Trophoblast cell (in vitro differentiated cells and primary cell): Measurements from ENCODE around the gene IGFBP6.
A peak's percentile ranks its signal among the peaks of the same experiment; 100 is the strongest.

Source experiments
- DNase-seq, 2 donors: peaks; one replicate each; pipeline ENCODE4 v3.0.0-alpha.2; 2016
- H2AFZ ChIP-seq: 2 replicates; pipeline ENCODE4 v1.6.1; 2013; ENCODE audit warnings: low read length, moderate library complexity, mild to moderate bottlenecking; ENCODE audit not compliant: insufficient read depth, poor library complexity
- H2AK5ac ChIP-seq: 2 replicates; pipeline ENCODE4 v1.6.1; 2013; ENCODE audit warnings: mild to moderate bottlenecking, low read length
- H2BK120ac ChIP-seq: 2 replicates; pipeline ENCODE4 v1.6.1; 2013; ENCODE audit warnings: low read length, mild to moderate bottlenecking, moderate library complexity; ENCODE audit not compliant: insufficient read depth, poor library complexity
- H2BK12ac ChIP-seq: 2 replicates; pipeline ENCODE4 v1.6.1; 2013; ENCODE audit warnings: mild to moderate bottlenecking, low read length, moderate library complexity
- H2BK5ac ChIP-seq: 2 replicates; pipeline ENCODE4 v1.6.1; 2013; ENCODE audit warnings: low read length, low read depth, moderate library complexity, mild to moderate bottlenecking; ENCODE audit not compliant: poor library complexity
- H3K14ac ChIP-seq: 2 replicates; pipeline ENCODE4 v1.6.1; 2013; ENCODE audit warnings: mild to moderate bottlenecking, low read length
- H3K18ac ChIP-seq: 2 replicates; pipeline ENCODE4 v1.6.1; 2013; ENCODE audit warnings: mild to moderate bottlenecking, low read length
- H3K23ac ChIP-seq: 2 replicates; pipeline ENCODE4 v1.6.1; 2013; ENCODE audit warnings: low read length
- H3K27ac ChIP-seq: 2 replicates; pipeline ENCODE4 v1.5.1; 2013; ENCODE audit warnings: low read depth, mild to moderate bottlenecking, inconsistent platforms, low read length, moderate library complexity
- H3K27me3 ChIP-seq: 2 replicates; pipeline ENCODE4 v1.6.1; 2013; ENCODE audit warnings: inconsistent platforms, mild to moderate bottlenecking, low read length, moderate library complexity; ENCODE audit not compliant: insufficient read depth
- H3K36me3 ChIP-seq, 2 experiments: 1 replicate in 1 of 2; 2 replicates in 1 of 2; pipeline ENCODE4 v1.6.1; 2013; ENCODE audit warnings: low read length in 2 of 2, mild to moderate bottlenecking in 2 of 2, moderate library complexity in 1 of 2; ENCODE audit not compliant: insufficient read depth in 2 of 2, control insufficient read depth in 1 of 2
- H3K4ac ChIP-seq: 2 replicates; pipeline ENCODE4 v1.6.1; 2013; ENCODE audit warnings: low read depth, mild to moderate bottlenecking, low read length, moderate library complexity
- H3K4me1 ChIP-seq, 2 experiments: 1 replicate in 1 of 2; 2 replicates in 1 of 2; pipeline ENCODE4 v1.6.1; 2013; ENCODE audit warnings: low read length in 2 of 2, mild to moderate bottlenecking in 2 of 2, moderate library complexity in 1 of 2; ENCODE audit not compliant: insufficient read depth in 2 of 2, control insufficient read depth in 1 of 2
- H3K4me2 ChIP-seq: 2 replicates; pipeline ENCODE4 v1.6.1; 2013; ENCODE audit warnings: inconsistent platforms, mild to moderate bottlenecking, low read length, moderate library complexity
- H3K4me3 ChIP-seq: 2 replicates; pipeline ENCODE4 v1.5.1; 2013; ENCODE audit warnings: mild to moderate bottlenecking, low read depth, low read length, inconsistent platforms
- H3K79me1 ChIP-seq: one replicate; pipeline ENCODE4 v1.6.1; 2013; ENCODE audit warnings: low read length
- H3K79me2 ChIP-seq: 2 replicates; pipeline ENCODE4 v1.6.1; 2013; ENCODE audit warnings: low read length, mild to moderate bottlenecking; ENCODE audit not compliant: control insufficient read depth, insufficient read depth, poor library complexity
- H3K9ac ChIP-seq: 2 replicates; pipeline ENCODE4 v1.6.1; 2013; ENCODE audit warnings: mild to moderate bottlenecking, low read length
- H3K9me3 ChIP-seq: 2 replicates; pipeline ENCODE4 v1.6.1; 2013; ENCODE audit warnings: low read depth, mild to moderate bottlenecking, control low read depth, inconsistent platforms, low read length; ENCODE audit not compliant: insufficient read depth
- H4K12ac ChIP-seq: 2 replicates; pipeline ENCODE4 v1.6.1; 2013; ENCODE audit warnings: low read depth, mild to moderate bottlenecking, low read length, moderate library complexity
- H4K8ac ChIP-seq: 2 replicates; pipeline ENCODE4 v1.6.1; 2013; ENCODE audit warnings: low read depth, mild to moderate bottlenecking, low read length, moderate library complexity
- H4K91ac ChIP-seq: one replicate; pipeline ENCODE4 v1.6.1; 2013; ENCODE audit warnings: low read depth, mild to moderate bottlenecking, low read length, moderate library complexity
- WGBS: extraction: QIAGEN DNeasy Blood & Tissue Kit; methylation state at CpG from one replicate; pipeline ENCODE4 v1.1.7; 2013; ENCODE audit warnings: missing lambda C conversion rate; ENCODE audit not compliant: insufficient read length, insufficient coverage; ENCODE audit errors: extremely low coverage; 5-methylcytosine and 5-hydroxymethylcytosine counted together

The IGFBP6 gene

GRCh38 chr12:53098354-53098981 is 1.0 kb downstream of the IGFBP6 start:
- no peak overlapping the region for H4K91ac ChIP-seq
- H3K27me3 ChIP-seq: peaks cover 34% of the 10 kb centered on the region
- no peaks in the 10 kb centered on the region for H3K79me1 ChIP-seq
- H2BK120ac ChIP-seq: no peak overlapping the region
- no peak overlapping the region for H2AK5ac ChIP-seq
- H3K18ac ChIP-seq: no peak overlapping the region
- no peak overlapping the region for H3K14ac ChIP-seq
- H3K4me2 ChIP-seq: peak overlapping the region; percentile 69
- H2BK12ac ChIP-seq: no peak overlapping the region
- H4K12ac ChIP-seq: no peak overlapping the region
- no peak overlapping the region for H4K8ac ChIP-seq
- H3K4me3 ChIP-seq: no peak overlapping the region
- peaks cover 7% of the 10 kb centered on the region for H3K9me3 ChIP-seq
- H2AFZ ChIP-seq: no peak overlapping the region
- H3K9ac ChIP-seq: no peak overlapping the region
- no peak overlapping the region for H3K27ac ChIP-seq
- no peaks in the 10 kb centered on the region for H3K36me3 ChIP-seq
- no peak overlapping the region for H3K23ac ChIP-seq
- no peaks in the 10 kb centered on the region for H3K79me2 ChIP-seq
- DNase-seq: no peak
- no CpG with 5 or more reads among the region's 13 CpGs for WGBS
- peaks cover 3 to 12% of the 10 kb centered on the region in 2 experiments for H3K4me1 ChIP-seq
- no peak overlapping the region for H3K4ac ChIP-seq
- no peak overlapping the region for H2BK5ac ChIP-seq

- H3K4me2 ChIP-seq: no peak overlapping the region
- H2BK120ac ChIP-seq: no peak overlapping the region
- peaks cover 7% of the 10 kb centered on the region for H3K9me3 ChIP-seq
- H3K14ac ChIP-seq: no peak overlapping the region
- H3K4me3 ChIP-seq: no peak overlapping the region
- no peak overlapping the region for H3K4ac ChIP-seq
- H2AFZ ChIP-seq: no peak overlapping the region
- no peak overlapping the region for H2AK5ac ChIP-seq
- H3K36me3 ChIP-seq: no peaks in the 10 kb centered on the region
- WGBS: no CpG with 5 or more reads among the region's 6 CpGs
- no peaks in the 10 kb centered on the region for H3K79me1 ChIP-seq
- H4K12ac ChIP-seq: no peak overlapping the region
- H3K79me2 ChIP-seq: no peaks in the 10 kb centered on the region
- peaks cover 3 to 12% of the 10 kb centered on the region in 2 experiments for H3K4me1 ChIP-seq
- no peak overlapping the region for H4K8ac ChIP-seq
- no peak overlapping the region for H4K91ac ChIP-seq
- no peak overlapping the region for H3K18ac ChIP-seq
- no peak overlapping the region for H2BK5ac ChIP-seq
- H3K9ac ChIP-seq: no peak overlapping the region
- no peak overlapping the region for H2BK12ac ChIP-seq
- H3K27ac ChIP-seq: no peak overlapping the region
- peaks cover 34% of the 10 kb centered on the region for H3K27me3 ChIP-seq
- H3K23ac ChIP-seq: no peak overlapping the region
- peak; percentile 54 to 79 for DNase-seq
These were observed 1.8 kb downstream of the IGFBP6 start for GRCh38 chr12:53099071-53099882.

GRCh38 chr12:53100466-53101151 is 3.1 kb downstream of the IGFBP6 start:
- Histone ChIP-seq H2BK12ac (no peak overlapping the region), H3K36me3 (no peaks in the 10 kb centered on the region), H3K4me1 (peaks cover 3 to 12% of the 10 kb centered on the region in 2 experiments), H3K23ac (no peak overlapping the region), H4K91ac (no peak overlapping the region), H2AK5ac (no peak overlapping the region), H4K12ac (no peak overlapping the region), H3K9me3 (peaks cover 7% of the 10 kb centered on the region), H2AFZ (no peak overlapping the region), H3K9ac (no peak overlapping the region), H2BK120ac (no peak overlapping the region), H3K18ac (no peak overlapping the region), H3K14ac (no peak overlapping the region), H3K27me3 (peaks cover 34% of the 10 kb centered on the region), H3K27ac (no peak overlapping the region), H3K79me1 (no peaks in the 10 kb centered on the region), H2BK5ac (no peak overlapping the region), H3K4me2 (no peak overlapping the region), H3K4ac (no peak overlapping the region), H4K8ac (no peak overlapping the region), H3K4me3 (no peak overlapping the region), H3K79me2 (no peaks in the 10 kb centered on the region)
- no CpG with 5 or more reads among the region's 13 CpGs for WGBS
- no peak for DNase-seq

- no peak overlapping the region for H3K18ac ChIP-seq
- H3K79me2 ChIP-seq: no peaks in the 10 kb centered on the region
- H2AFZ ChIP-seq: no peak overlapping the region
- H3K4me2 ChIP-seq: no peak overlapping the region
- no peaks in the 10 kb centered on the region for H3K36me3 ChIP-seq
- H3K79me1 ChIP-seq: no peaks in the 10 kb centered on the region
- H4K12ac ChIP-seq: no peak overlapping the region
- no peak overlapping the region for H3K23ac ChIP-seq
- WGBS: no CpG with 5 or more reads among the region's 7 CpGs
- H3K4me1 ChIP-seq: peaks cover 3 to 12% of the 10 kb centered on the region in 2 experiments
- H3K9ac ChIP-seq: no peak overlapping the region
- H3K14ac ChIP-seq: no peak overlapping the region
- H2BK12ac ChIP-seq: no peak overlapping the region
- DNase-seq: no peak
- H3K9me3 ChIP-seq: peaks cover 7% of the 10 kb centered on the region
- H3K27me3 ChIP-seq: peaks cover 28% of the 10 kb centered on the region
- no peak overlapping the region for H2BK5ac ChIP-seq
- H2AK5ac ChIP-seq: no peak overlapping the region
- H4K8ac ChIP-seq: no peak overlapping the region
- H3K27ac ChIP-seq: no peak overlapping the region
- H4K91ac ChIP-seq: no peak overlapping the region
- no peak overlapping the region for H3K4ac ChIP-seq
- H2BK120ac ChIP-seq: no peak overlapping the region
- no peak overlapping the region for H3K4me3 ChIP-seq
These were observed 3.8 kb downstream of the IGFBP6 start for GRCh38 chr12:53101266-53101665.
